IPS-20b (cell line): ENCODE measurements around the gene CLCN5.

ENCODE experiments used
- H3K27ac ChIP-seq: one replicate; pipeline ENCODE4 v1.5.1; 2013; ENCODE audit warnings: low read length
- H3K27me3 ChIP-seq: 2 replicates; pipeline ENCODE4 v1.6.1; 2013; ENCODE audit warnings: mild to moderate bottlenecking, low read length, inconsistent platforms; ENCODE audit not compliant: insufficient read depth
- H3K36me3 ChIP-seq: 2 replicates; pipeline ENCODE4 v1.6.1; 2013; ENCODE audit warnings: low read depth, mild to moderate bottlenecking, inconsistent platforms, low read length, moderate library complexity; ENCODE audit not compliant: insufficient read depth
- H3K4me1 ChIP-seq: 2 replicates; pipeline ENCODE4 v1.6.1; 2013; ENCODE audit warnings: mild to moderate bottlenecking, control low read depth, inconsistent platforms, low read length, moderate library complexity; ENCODE audit not compliant: insufficient read depth
- H3K4me3 ChIP-seq: 2 replicates; pipeline ENCODE4 v1.5.1; 2013; ENCODE audit warnings: mild to moderate bottlenecking, low read length, inconsistent platforms
- H3K9ac ChIP-seq: 2 replicates; pipeline ENCODE4 v1.6.1; 2013; ENCODE audit warnings: low read depth, mild to moderate bottlenecking, inconsistent platforms, low read length, moderate library complexity
- H3K9me3 ChIP-seq: 2 replicates; pipeline ENCODE4 v1.6.1; 2013; ENCODE audit warnings: mild to moderate bottlenecking, low read depth, low read length, inconsistent platforms; ENCODE audit not compliant: insufficient read depth

The CLCN5 gene

GRCh38 chrX:49901048-49901447, 21.3 kb upstream of the CLCN5 start:
- H3K36me3 ChIP-seq = no peaks in the 10 kb centered on the region
- H3K9me3 ChIP-seq = no peaks in the 10 kb centered on the region
- no peaks in the 10 kb centered on the region for H3K27me3 ChIP-seq
- H3K4me3 ChIP-seq = no peak overlapping the region
- no peaks in the 10 kb centered on the region for H3K4me1 ChIP-seq
- H3K9ac ChIP-seq = no peak overlapping the region
- no peak overlapping the region for H3K27ac ChIP-seq

GRCh38 chrX:49910344-49910743, 12.1 kb upstream of the CLCN5 start:
- Histone ChIP-seq H3K27ac (no peak overlapping the region), H3K36me3 (no peaks in the 10 kb centered on the region), H3K9me3 (no peaks in the 10 kb centered on the region), H3K4me3 (no peak overlapping the region), H3K4me1 (no peaks in the 10 kb centered on the region), H3K27me3 (no peaks in the 10 kb centered on the region), H3K9ac (no peak overlapping the region)

GRCh38 chrX:49912086-49912485, 10.3 kb upstream of the CLCN5 start:
- H3K27ac ChIP-seq = no peak overlapping the region
- no peaks in the 10 kb centered on the region for H3K27me3 ChIP-seq
- no peak overlapping the region for H3K9ac ChIP-seq
- no peaks in the 10 kb centered on the region for H3K36me3 ChIP-seq
- no peak overlapping the region for H3K4me3 ChIP-seq
- no peaks in the 10 kb centered on the region for H3K9me3 ChIP-seq
- H3K4me1 ChIP-seq = no peaks in the 10 kb centered on the region

GRCh38 chrX:49912861-49913260, 9.5 kb upstream of the CLCN5 start:
- no peak overlapping the region for H3K4me3 ChIP-seq
- H3K36me3 ChIP-seq = no peaks in the 10 kb centered on the region
- no peaks in the 10 kb centered on the region for H3K4me1 ChIP-seq
- H3K9me3 ChIP-seq = no peaks in the 10 kb centered on the region
- H3K27ac ChIP-seq = no peak overlapping the region
- H3K9ac ChIP-seq = no peak overlapping the region
- H3K27me3 ChIP-seq = no peaks in the 10 kb centered on the region

- Histone ChIP-seq H3K9ac (no peak overlapping the region), H3K27me3 (no peaks in the 10 kb centered on the region), H3K27ac (no peak overlapping the region), H3K9me3 (no peaks in the 10 kb centered on the region), H3K36me3 (no peaks in the 10 kb centered on the region), H3K4me3 (no peak overlapping the region), H3K4me1 (no peaks in the 10 kb centered on the region)
Observed at GRCh38 chrX:49915361-49916222, 6.8 kb upstream of the CLCN5 start.

GRCh38 chrX:49919617-49920016, 2.8 kb upstream of the CLCN5 start:
- Histone ChIP-seq H3K9ac (no peak overlapping the region), H3K4me1 (no peaks in the 10 kb centered on the region; the same call in 1 of the 2 replicates), H3K9me3 (no peaks in the 10 kb centered on the region)

DNA sequence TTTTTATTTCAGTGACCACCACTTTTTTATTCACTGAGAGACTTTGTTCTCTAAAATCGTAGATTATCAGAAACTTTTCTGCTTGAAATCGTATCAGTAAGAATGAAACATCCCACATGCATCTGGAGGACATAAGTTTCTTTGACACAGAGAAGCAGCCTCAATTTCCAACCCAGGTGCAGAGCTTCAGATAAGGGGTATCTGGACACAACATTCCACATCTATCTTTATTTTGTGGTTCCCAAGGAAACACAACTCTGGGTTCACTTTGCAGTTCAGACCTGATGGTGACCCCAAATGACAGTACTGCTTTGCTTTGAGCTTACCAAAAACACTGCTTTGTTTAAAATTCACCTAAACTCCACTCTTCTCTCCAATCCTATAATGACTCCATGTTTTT, 1.3 kb upstream of the CLCN5 start:
- Histone ChIP-seq H3K27me3 (peaks cover 20% of the 10 kb centered on the region), H3K27ac (no peak overlapping the region), H3K9me3 (no peaks in the 10 kb centered on the region), H3K4me1 (no peaks in the 10 kb centered on the region; the same call in 1 of the 2 replicates), H3K4me3 (no peak overlapping the region), H3K9ac (no peak overlapping the region), H3K36me3 (peaks cover 3% of the 10 kb centered on the region; the same call in 1 of the 2 replicates)

More at GRCh38 chrX:49919617-49920016, 2.8 kb upstream of the CLCN5 start:
- H3K36me3 ChIP-seq = no peaks in the 10 kb centered on the region
- H3K27me3 ChIP-seq = peaks cover 18% of the 10 kb centered on the region
- H3K27ac ChIP-seq = no peak overlapping the region
- H3K4me3 ChIP-seq = no peak overlapping the region

GRCh38 chrX:49925176-49925575, 2.8 kb downstream of the CLCN5 start:
- H3K9ac ChIP-seq = no peak overlapping the region
- H3K27ac ChIP-seq = no peak overlapping the region
- H3K36me3 ChIP-seq = peaks cover 4% of the 10 kb centered on the region; the same call in 1 of the 2 replicates
- H3K4me1 ChIP-seq = no peaks in the 10 kb centered on the region; the same call in 1 of the 2 replicates
- no peaks in the 10 kb centered on the region for H3K9me3 ChIP-seq
- H3K4me3 ChIP-seq = no peak overlapping the region
- peaks cover 20% of the 10 kb centered on the region for H3K27me3 ChIP-seq

DNA sequence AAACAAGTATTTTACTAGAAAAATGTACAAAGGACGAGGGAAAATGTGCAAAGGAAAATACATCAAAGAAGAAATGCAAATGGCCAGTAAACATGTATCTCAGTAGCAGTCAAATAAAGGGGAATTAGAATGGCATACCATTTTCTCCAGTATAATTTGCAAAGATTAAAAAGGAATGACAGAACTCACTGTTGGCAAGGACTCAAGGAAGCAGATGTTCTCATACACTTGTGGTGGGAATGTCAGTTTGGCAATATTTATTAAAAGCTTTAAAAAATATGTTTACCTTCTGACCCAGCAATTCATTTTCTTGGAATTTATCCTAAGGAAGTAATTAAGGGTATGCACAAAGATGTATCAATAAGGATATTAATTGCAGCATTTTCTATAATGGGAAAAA, 7.6 kb downstream of the CLCN5 start:
- no peaks in the 10 kb centered on the region for H3K4me1 ChIP-seq

DNA sequence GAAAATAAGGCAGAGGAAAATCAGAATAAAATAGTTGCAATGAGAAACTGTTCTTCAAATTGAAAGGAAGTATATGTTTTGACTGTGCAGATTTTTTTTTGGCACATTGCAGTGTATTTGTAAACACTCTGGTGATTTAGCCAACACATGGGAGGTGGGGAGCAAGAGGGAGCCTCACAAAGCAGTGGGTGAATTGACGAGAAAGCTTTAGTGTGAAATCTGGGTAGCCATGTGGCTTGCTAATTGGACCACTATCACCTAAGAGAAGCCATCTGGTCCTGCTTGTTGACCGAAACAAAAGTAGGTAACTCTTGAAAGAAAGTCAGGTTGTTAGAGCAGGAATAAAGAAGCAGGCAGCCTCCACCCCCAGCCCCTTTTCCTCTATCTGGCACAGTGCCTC, 10.4 kb downstream of the CLCN5 start:
- no peaks in the 10 kb centered on the region for H3K36me3 ChIP-seq
- H3K4me1 ChIP-seq = no peaks in the 10 kb centered on the region
- H3K9ac ChIP-seq = no peak overlapping the region
- no peak overlapping the region for H3K27ac ChIP-seq
- H3K9me3 ChIP-seq = no peaks in the 10 kb centered on the region
- H3K4me3 ChIP-seq = no peak overlapping the region
- no peaks in the 10 kb centered on the region for H3K27me3 ChIP-seq

More for the DNA sequence above, 7.6 kb downstream of the CLCN5 start:
- no peak overlapping the region for H3K27ac ChIP-seq
- H3K9ac ChIP-seq = no peak overlapping the region
- no peaks in the 10 kb centered on the region for H3K9me3 ChIP-seq
- no peaks in the 10 kb centered on the region for H3K27me3 ChIP-seq
- H3K36me3 ChIP-seq = peaks cover 4% of the 10 kb centered on the region; the same call in 1 of the 2 replicates
- H3K4me3 ChIP-seq = no peak overlapping the region

DNA sequence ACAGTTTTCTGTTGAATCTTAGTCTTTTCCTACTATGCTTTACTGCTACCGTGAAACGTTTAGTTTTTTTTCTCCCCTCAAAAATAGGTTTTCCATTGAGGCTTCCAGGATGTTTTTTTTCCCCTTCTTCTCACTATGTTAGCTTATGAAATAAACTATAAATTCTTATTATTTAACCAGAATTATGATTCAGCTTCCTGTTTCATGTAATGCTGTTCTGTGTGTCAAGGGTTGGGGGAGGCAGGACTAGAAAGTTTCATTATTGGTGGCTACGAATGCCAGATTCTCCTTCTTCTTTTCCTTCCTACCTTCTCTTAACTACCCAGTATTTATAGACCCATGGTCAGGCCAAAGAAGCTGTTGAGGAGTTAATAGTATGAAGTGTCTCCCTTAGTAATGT, 11.8 kb downstream of the CLCN5 start:
- Histone ChIP-seq H3K27me3 (no peaks in the 10 kb centered on the region), H3K9me3 (no peaks in the 10 kb centered on the region), H3K36me3 (no peaks in the 10 kb centered on the region), H3K4me3 (no peak overlapping the region), H3K9ac (no peak overlapping the region), H3K4me1 (no peaks in the 10 kb centered on the region), H3K27ac (no peak overlapping the region)

- Histone ChIP-seq H3K27me3 (no peaks in the 10 kb centered on the region), H3K36me3 (no peaks in the 10 kb centered on the region), H3K4me3 (no peak overlapping the region), H3K9ac (no peak overlapping the region), H3K9me3 (no peaks in the 10 kb centered on the region), H3K27ac (no peak overlapping the region), H3K4me1 (no peaks in the 10 kb centered on the region)
Observed at GRCh38 chrX:49934729-49935128, 12.3 kb downstream of the CLCN5 start.
